HepG2 (cell line): ENCODE measurements around the gene CUL9. TPM values are rescaled to one million over a fixed set of nuclear protein-coding genes. Genes with fewer than 3 reads are reported as not detected.

Source experiments
- ASH2L ChIP-seq: fragments of 300-600, 200-600 bp; sonication (generic); IDR thresholded peaks from 2 replicates; pipeline ENCODE4 v1.7.0; 2017; ENCODE audit warnings: low read depth, mild to moderate bottlenecking, moderate library complexity, mixed read lengths, low read length; ENCODE audit not compliant: insufficient read length
- ATRX ChIP-seq: sonication (generic); formaldehyde crosslinking; IDR thresholded peaks from 2 replicates; pipeline ENCODE4 v1.4.0; 2020; ENCODE audit warnings: missing genetic modification reagents, borderline replicate concordance
- GPN1 ChIP-seq: sonication (generic); formaldehyde crosslinking; IDR thresholded peaks from 2 replicates; pipeline ENCODE4 v1.5.1; 2020; ENCODE audit warnings: missing genetic modification reagents, borderline replicate concordance
- HMG20B ChIP-seq: conservative IDR thresholded peaks from 2 replicates; pipeline ENCODE4 v1.6.1; 2016; ENCODE audit warnings: missing genetic modification reagents, missing compliant biosample characterization
- HOXA7 ChIP-seq: sonication (generic); formaldehyde crosslinking; IDR thresholded peaks from 2 replicates; pipeline ENCODE4 v1.8.1; 2022; ENCODE audit warnings: mild to moderate bottlenecking, missing genetic modification reagents, moderate library complexity
- ISX ChIP-seq: sonication (generic); formaldehyde crosslinking; conservative IDR thresholded peaks from 2 replicates; pipeline ENCODE4 v1.5.0; 2020; ENCODE audit warnings: missing genetic modification reagents
- KDM4B ChIP-seq: sonication (generic); formaldehyde crosslinking; IDR thresholded peaks from 2 replicates; pipeline ENCODE4 v1.4.0; 2020; ENCODE audit warnings: missing genetic modification reagents
- KLF16 ChIP-seq, 2 experiments: sonication (generic) in 1 of 2; formaldehyde crosslinking in 1 of 2; IDR thresholded peaks; 2 replicates each; pipeline versions ENCODE4 v1.6.1 to v1.8.0; 2016 to 2023; ENCODE audit warnings: missing genetic modification reagents in 2 of 2, missing compliant biosample characterization in 1 of 2
- MBD4 ChIP-seq: IDR thresholded peaks from 2 replicates; pipeline ENCODE4 v1.6.1; 2012; ENCODE audit warnings: low read length, inconsistent platforms, borderline replicate concordance
- MYNN ChIP-seq: sonication (generic); formaldehyde crosslinking; IDR thresholded peaks from 2 replicates; pipeline ENCODE4 v1.4.0; 2020; ENCODE audit warnings: mild to moderate bottlenecking, low read depth, missing genetic modification reagents
- NR2F1 ChIP-seq, 2 experiments: fragments of 450-650 bp in 1 of 2; formaldehyde crosslinking in 1 of 2; IDR thresholded peaks; 2 replicates each; pipeline versions ENCODE4 v1.5.0 to v1.6.1; 2016 to 2020; ENCODE audit warnings: mild to moderate bottlenecking in 1 of 2, missing compliant biosample characterization in 1 of 2, missing genetic modification reagents in 1 of 2, moderate library complexity in 1 of 2
- RBFOX2 ChIP-seq: fragments of 200-400 bp; formaldehyde crosslinking; IDR thresholded peaks from 2 replicates; pipeline ENCODE4 v1.6.1; 2017; ENCODE audit warnings: low read depth, mild to moderate bottlenecking, low read length
- RFX5 ChIP-seq: IDR thresholded peaks from 2 replicates; pipeline ENCODE4 v1.6.1; 2011; ENCODE audit warnings: low read depth, low read length, improper control_type of control experiment
- RORA ChIP-seq: sonication (generic); formaldehyde crosslinking; IDR thresholded peaks from 2 replicates; pipeline ENCODE4 v1.5.0; 2020; ENCODE audit warnings: mild to moderate bottlenecking, missing genetic modification reagents, moderate library complexity
- SETDB1 ChIP-seq: sonication (generic); formaldehyde crosslinking; IDR thresholded peaks from 2 replicates; pipeline ENCODE4 v1.5.1; 2020; ENCODE audit warnings: missing genetic modification reagents, mild to moderate bottlenecking, borderline replicate concordance
- SOX13 ChIP-seq, 3 experiments: fragments of 450-650 bp in 1 of 3; sonication (generic) in 1 of 3; formaldehyde crosslinking in 1 of 3; IDR thresholded peaks in 2 of 3; conservative IDR thresholded peaks in 1 of 3; 2 replicates each; pipeline versions ENCODE4 v1.5.0 to v1.6.1; 2016 to 2020; ENCODE audit warnings: antibody characterized with exemption in 1 of 3, mild to moderate bottlenecking in 1 of 3, missing compliant biosample characterization in 1 of 3, missing genetic modification reagents in 1 of 3, moderate library complexity in 1 of 3
- SOX5 ChIP-seq: IDR thresholded peaks from 2 replicates; pipeline ENCODE4 v1.6.1; 2016; ENCODE audit warnings: borderline replicate concordance
- STAG1 ChIP-seq: sonication (generic); formaldehyde crosslinking; IDR thresholded peaks from 2 replicates; pipeline ENCODE4 v1.4.0; 2020; ENCODE audit warnings: missing genetic modification reagents
- TBX2 ChIP-seq: sonication (generic); formaldehyde crosslinking; IDR thresholded peaks from 2 replicates; pipeline ENCODE4 v1.5.0; 2020; ENCODE audit warnings: missing genetic modification reagents, mild to moderate bottlenecking, borderline replicate concordance
- ZBTB46 ChIP-seq: sonication (generic); formaldehyde crosslinking; IDR thresholded peaks from 2 replicates; pipeline ENCODE4 v1.4.0; 2020; ENCODE audit warnings: mild to moderate bottlenecking, missing genetic modification reagents, borderline replicate concordance
- ZC3H13 ChIP-seq: sonication (generic); formaldehyde crosslinking; IDR thresholded peaks from 2 replicates; pipeline ENCODE4 v1.8.1; 2023; ENCODE audit warnings: mild to moderate bottlenecking, missing genetic modification reagents, moderate library complexity
- ZNF230 ChIP-seq: sonication (generic); formaldehyde crosslinking; IDR thresholded peaks from 2 replicates; pipeline ENCODE4 v1.4.0; 2020; ENCODE audit warnings: mild to moderate bottlenecking, missing genetic modification reagents
- ZNF33A ChIP-seq: sonication (generic); formaldehyde crosslinking; IDR thresholded peaks from 2 replicates; pipeline ENCODE4 v1.5.1; 2020; ENCODE audit warnings: missing genetic modification reagents, mild to moderate bottlenecking, moderate library complexity, borderline replicate concordance
- ZNF446 ChIP-seq: sonication (generic); formaldehyde crosslinking; IDR thresholded peaks from 2 replicates; pipeline ENCODE4 v1.5.0; 2020; ENCODE audit warnings: mild to moderate bottlenecking, missing genetic modification reagents
- ZNF569 ChIP-seq: sonication (generic); formaldehyde crosslinking; IDR thresholded peaks from 2 replicates; pipeline ENCODE4 v1.5.0; 2020; ENCODE audit warnings: mild to moderate bottlenecking, missing genetic modification reagents, moderate library complexity, borderline replicate concordance
- ZNF775 ChIP-seq: sonication (generic); formaldehyde crosslinking; IDR thresholded peaks from 2 replicates; pipeline ENCODE4 v1.4.0; 2020; ENCODE audit warnings: missing genetic modification reagents, mild to moderate bottlenecking, moderate library complexity, borderline replicate concordance
- ZNF83 ChIP-seq: sonication (generic); formaldehyde crosslinking; IDR thresholded peaks from 2 replicates; pipeline ENCODE4 v1.4.0; 2020; ENCODE audit warnings: missing genetic modification reagents, mild to moderate bottlenecking, borderline replicate concordance
- ZNF850 ChIP-seq: sonication (generic); formaldehyde crosslinking; conservative IDR thresholded peaks from 2 replicates; pipeline ENCODE4 v1.9.0; 2021; ENCODE audit warnings: mild to moderate bottlenecking, missing genetic modification reagents
- ZNF891 ChIP-seq: sonication (generic); formaldehyde crosslinking; IDR thresholded peaks from 2 replicates; pipeline ENCODE4 v1.5.0; 2020; ENCODE audit warnings: mild to moderate bottlenecking, missing genetic modification reagents
- polyA plus RNA-seq, 8 experiments: library from polyadenylated mRNA; depleted of rRNA in 3 of 8; stranded (reverse) in 7 of 8; unstranded in 1 of 8; fragments of >200 nt; fragmentation: Illumina TruSeq in 4 of 8; extraction: Trizol in 4 of 8; gene quantifications; 2 replicates each; pipeline versions ENCODE4 v1.2.1 to v1.2.3, GENCODE V29; 2011 to 2016; ENCODE audit warnings: low read depth in 4 of 8, missing spikeins in 1 of 8, mixed read lengths in 1 of 8; ENCODE audit not compliant: insufficient read depth in 1 of 8
- total RNA-seq, 5 experiments: library from RNA; depleted of rRNA; stranded (reverse); fragments of >200 nt; fragmentation: Illumina TruSeq; extraction: Trizol; gene quantifications; 2 replicates each; pipeline ENCODE4 v1.2.3, GENCODE V29; 2016; ENCODE audit warnings: low read depth in 1 of 5

CUL9 gene
- total and polyA plus RNA-seq, 2 of the 13 experiments (the other 11 are each of a cell fraction or from before 2014, with no cell fraction given): 11.4 to 13.7 TPM

- TF ChIP-seq SOX5 (CRISPR knock-in tag): peak; percentile 100
- peak; percentile 81 for TF ChIP-seq ASH2L
- no peak for TF ChIP-seq ATRX (CRISPR knock-in tag)
- TF ChIP-seq ZNF775: peak; percentile 97
- TF ChIP-seq RBFOX2: 0 out of 2 replicates have a peak, but pooled peaks have one; percentile 15
- TF ChIP-seq RORA (CRISPR knock-in tag): no peak; the same call in 1 of the 2 replicates
- TF ChIP-seq SETDB1: no peak
- TF ChIP-seq ZNF569: peak; percentile 97; the same call in 1 of the 2 replicates
- peak; percentile 99 for TF ChIP-seq SOX13 (IDR thresholded peaks at IDR 0.05)
- TF ChIP-seq SOX13 (CRISPR knock-in tag; conservative IDR thresholded peaks at IDR 0.05 in 1 of 2, IDR thresholded peaks at IDR 0.05 in 1 of 2): peak in 1 of 2 experiments; percentile 99; a peak in 2 of 4 replicates
- peak; percentile 95 for TF ChIP-seq ZNF230 (CRISPR knock-in tag)
- no peak for TF ChIP-seq ISX (CRISPR knock-in tag)
- TF ChIP-seq KDM4B (CRISPR knock-in tag): peak; percentile 96
- no peak for TF ChIP-seq MYNN
- peak; percentile 24; the same call in 1 of the 2 replicates for TF ChIP-seq ZNF33A (CRISPR knock-in tag)
- TF ChIP-seq HMG20B (CRISPR knock-in tag): peak; percentile 98
- TF ChIP-seq NR2F1 (CRISPR knock-in tag; IDR thresholded peaks at IDR 0.05): peak; percentile 95 to 98
- TF ChIP-seq KLF16 (CRISPR knock-in tag; IDR thresholded peaks at IDR 0.05): peak in 1 of 2 experiments; percentile 100; a peak in 2 of 4 replicates
- peak; percentile 100 for TF ChIP-seq TBX2 (CRISPR knock-in tag)
- TF ChIP-seq ZNF891 (CRISPR knock-in tag): peak; percentile 99
- TF ChIP-seq ZBTB46 (CRISPR knock-in tag): peak; percentile 95; the same call in 1 of the 2 replicates
- TF ChIP-seq ZNF83 (CRISPR knock-in tag): peak; percentile 98; the same call in 1 of the 2 replicates
- TF ChIP-seq ZNF446 (CRISPR knock-in tag): no peak
- 0 out of 2 replicates have a peak, but pooled peaks have one; percentile 80 for TF ChIP-seq HOXA7 (CRISPR knock-in tag)
- peak; percentile 98 for TF ChIP-seq ZC3H13 (CRISPR knock-in tag)
- no peak for TF ChIP-seq GPN1 (CRISPR knock-in tag)
- TF ChIP-seq STAG1 (CRISPR knock-in tag): peak; percentile 65
- TF ChIP-seq ZNF850 (CRISPR knock-in tag): no peak
- TF ChIP-seq RFX5: no peak
- no peak for TF ChIP-seq MBD4
These were observed 85.8 kb downstream of the CUL9 start (continued) for GRCh38 chr6:43267619-43268354.
